Gastroesophageal sphincter (tissue), 4 donors: ENCODE measurements around the gene ALDH2. TPM values are rescaled to one million over a fixed set of nuclear protein-coding genes. Genes with fewer than 3 reads are reported as not detected.
A peak's percentile ranks its signal among the peaks of the same experiment; 100 is the strongest.

Source experiments
- ATAC-seq: fragments of 150-250 bp; one replicate; pipeline ENCODE4 v1.9.1; 2016; ENCODE audit warnings: mild to moderate bottlenecking, moderate library complexity
- H3K27ac ChIP-seq, 4 donors: fragments of 200-600 bp; sonication (generic) in 3 of 4; 1 replicate in 3 of 4; 2 replicates in 1 of 4; pipeline ENCODE4 v1.5.1; 2016 to 2019
- H3K27me3 ChIP-seq: fragments of 200-600 bp; sonication (generic); one replicate; pipeline ENCODE4 v1.5.1; 2019
- H3K36me3 ChIP-seq, 2 donors: fragments of 200-600 bp; sonication (generic); one replicate each; pipeline ENCODE4 v1.5.1; 2019; ENCODE audit warnings: control low read depth in 1 of 2
- H3K4me1 ChIP-seq, 3 donors: fragments of 200-600 bp; sonication (generic); 1 replicate in 2 of 3; 2 replicates in 1 of 3; pipeline ENCODE4 v1.5.1; 2016 to 2019; ENCODE audit warnings: control low read depth in 2 of 3
- H3K4me3 ChIP-seq, 2 donors: fragments of 200-600 bp; sonication (generic); one replicate each; pipeline ENCODE4 v1.5.1; 2019; ENCODE audit warnings: mild to moderate bottlenecking in 1 of 2, moderate library complexity in 1 of 2
- H3K9me3 ChIP-seq, 3 donors: fragments of 200-600 bp; sonication (generic); one replicate each; pipeline ENCODE4 v1.5.1; 2017 to 2019; ENCODE audit warnings: control low read depth in 2 of 3
- CTCF ChIP-seq, 4 experiments: fragments of 200-600 bp in 2 of 4; fragments of 450-650 bp in 2 of 4; sonication (generic) in 1 of 4; IDR thresholded peaks; one replicate each; pipeline ENCODE4 v1.5.1; 2017 to 2019; ENCODE audit warnings: antibody characterized with exemption in 4 of 4, mild to moderate bottlenecking in 2 of 4, moderate library complexity in 2 of 4
- EP300 ChIP-seq: sonication (generic); formaldehyde crosslinking; IDR thresholded peaks from one replicate; pipeline ENCODE4 v1.6.1; 2017; ENCODE audit warnings: antibody characterized with exemption, mild to moderate bottlenecking
- POLR2A ChIP-seq, 2 donors: fragments of 450-650 bp; IDR thresholded peaks; one replicate each; pipeline ENCODE4 v1.6.1; 2017; ENCODE audit warnings: antibody characterized with exemption in 2 of 2, mild to moderate bottlenecking in 2 of 2, moderate library complexity in 1 of 2
- POLR2AphosphoS5 ChIP-seq: sonication (generic); formaldehyde crosslinking; IDR thresholded peaks from one replicate; pipeline ENCODE4 v1.6.1; 2017; ENCODE audit warnings: antibody characterized with exemption
- WGBS, 2 donors: methylation state at CpG; one replicate each; pipeline ENCODE4 v1.1.5; 2018; ENCODE audit warnings: low coverage in 1 of 2; 5-methylcytosine and 5-hydroxymethylcytosine counted together
- total RNA-seq, 4 donors: library from RNA; depleted of rRNA; stranded (reverse); fragments of >200 nt; gene quantifications; one replicate each; pipeline ENCODE4 v1.1.0, GENCODE V29; 2016

Gene ALDH2
- total RNA-seq, 4 donors from 2014 or later: 197 to 245 (median 209) TPM

GRCh38 chr12:111776836-111777344 is 10.2 kb downstream of the ALDH2 start:
- Histone ChIP-seq H3K9me3 (no peaks in the 10 kb centered on the region), H3K36me3 (peaks cover 0 to 41% of the 10 kb centered on the region in 2 donors), H3K27ac (peak overlapping the region in 3 of 4 donors; percentile 81 to 91 (median 88)), H3K4me1 (peaks cover 19 to 78% (median 41%) of the 10 kb centered on the region in 3 donors), H3K27me3 (no peaks in the 10 kb centered on the region), H3K4me3 (no peak overlapping the region)
- TF ChIP-seq EP300: no peak
- no peak for TF ChIP-seq CTCF (IDR thresholded peaks at IDR 0.05)
- no peak for TF ChIP-seq POLR2AphosphoS5
- TF ChIP-seq POLR2A (IDR thresholded peaks at IDR 0.05): no peak
- no peak for ATAC-seq
- whole genome bisulfite sequencing, 2 donors: 68 to 89% methylated on average over 1 to 3 of the region's 3 CpGs

GRCh38 chr12:111777345-111778045 is 10.8 kb downstream of the ALDH2 start:
- H3K27ac ChIP-seq: peak overlapping the region in 3 of 4 donors; percentile 81 to 91 (median 88)
- peaks cover 0 to 47% of the 10 kb centered on the region in 2 donors for H3K36me3 ChIP-seq
- peak; percentile 12 for ATAC-seq
- TF ChIP-seq EP300 (no peak), POLR2AphosphoS5 (no peak), CTCF (IDR thresholded peaks at IDR 0.05) (no peak), POLR2A (IDR thresholded peaks at IDR 0.05) (no peak)
- 78 to 91% methylated on average over 3 to 4 of the region's 16 CpGs for WGBS, 2 donors
- H3K4me3 ChIP-seq: no peak overlapping the region
- no peaks in the 10 kb centered on the region for H3K27me3 ChIP-seq
- H3K9me3 ChIP-seq: no peaks in the 10 kb centered on the region
- H3K4me1 ChIP-seq: peaks cover 19 to 72% (median 41%) of the 10 kb centered on the region in 3 donors

- TF ChIP-seq POLR2AphosphoS5 (no peak), POLR2A (IDR thresholded peaks at IDR 0.05) (no peak), CTCF (IDR thresholded peaks at IDR 0.05) (no peak), EP300 (no peak)
- H3K27ac ChIP-seq: no peak overlapping the region
- no peaks in the 10 kb centered on the region for H3K27me3 ChIP-seq
- no peak for ATAC-seq
- no peaks in the 10 kb centered on the region for H3K9me3 ChIP-seq
- 87 to 94% methylated on average over 5 to 6 of the region's 10 CpGs for WGBS, 2 donors
- H3K4me1 ChIP-seq: peaks cover 7 to 45% (median 21%) of the 10 kb centered on the region in 3 donors
- peaks cover 0 to 74% of the 10 kb centered on the region in 2 donors for H3K36me3 ChIP-seq
- no peak overlapping the region for H3K4me3 ChIP-seq
Measured at GRCh38 chr12:111780166-111780565, 13.4 kb downstream of the ALDH2 start.

GRCh38 chr12:111780615-111781014 is 13.9 kb downstream of the ALDH2 start:
- Histone ChIP-seq H3K27me3 (no peaks in the 10 kb centered on the region), H3K9me3 (no peaks in the 10 kb centered on the region), H3K27ac (no peak overlapping the region), H3K36me3 (peaks cover 0 to 79% of the 10 kb centered on the region in 2 donors), H3K4me1 (peaks cover 7 to 41% (median 19%) of the 10 kb centered on the region in 3 donors), H3K4me3 (no peak overlapping the region)
- TF ChIP-seq CTCF (IDR thresholded peaks at IDR 0.05): no peak
- no peak for TF ChIP-seq POLR2A (IDR thresholded peaks at IDR 0.05)
- no peak for TF ChIP-seq EP300
- TF ChIP-seq POLR2AphosphoS5: no peak
- WGBS, 2 donors: 94 to 100% methylated on average over 1 to 3 of the region's 5 CpGs
- ATAC-seq: no peak
